GM12801 (cell line): ENCODE data around the gene DIAPH1.

Source experiments
- TF ChIP-seq, protein P1 (sequence below): IDR thresholded peaks from one replicate; pipeline ENCODE4 v1.5.1; 2011; ENCODE audit warnings: control low read depth; ENCODE audit not compliant: insufficient read length; ENCODE audit errors: extremely low read depth

Gene DIAPH1

DNA sequence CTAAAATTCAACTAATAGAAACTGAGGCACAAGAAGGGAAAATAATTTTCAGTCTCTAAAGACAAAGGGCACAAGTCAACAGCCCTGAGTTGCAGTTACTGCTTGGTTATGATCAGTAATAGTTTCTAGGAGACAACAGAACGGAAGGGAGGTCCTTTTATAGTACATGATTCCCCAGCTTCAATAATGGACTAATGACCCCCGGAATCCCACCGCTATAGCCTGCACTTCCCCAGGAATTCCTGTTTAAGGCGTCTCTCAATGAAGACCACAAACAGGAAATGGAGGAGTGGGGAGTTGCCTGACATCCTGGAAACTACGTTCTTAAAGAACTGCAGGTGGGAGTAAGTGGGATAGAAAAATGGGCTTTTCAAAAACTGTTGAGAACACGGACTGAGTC, 60.6 kb downstream of the DIAPH1 start:
- TF ChIP-seq, protein P1, sequence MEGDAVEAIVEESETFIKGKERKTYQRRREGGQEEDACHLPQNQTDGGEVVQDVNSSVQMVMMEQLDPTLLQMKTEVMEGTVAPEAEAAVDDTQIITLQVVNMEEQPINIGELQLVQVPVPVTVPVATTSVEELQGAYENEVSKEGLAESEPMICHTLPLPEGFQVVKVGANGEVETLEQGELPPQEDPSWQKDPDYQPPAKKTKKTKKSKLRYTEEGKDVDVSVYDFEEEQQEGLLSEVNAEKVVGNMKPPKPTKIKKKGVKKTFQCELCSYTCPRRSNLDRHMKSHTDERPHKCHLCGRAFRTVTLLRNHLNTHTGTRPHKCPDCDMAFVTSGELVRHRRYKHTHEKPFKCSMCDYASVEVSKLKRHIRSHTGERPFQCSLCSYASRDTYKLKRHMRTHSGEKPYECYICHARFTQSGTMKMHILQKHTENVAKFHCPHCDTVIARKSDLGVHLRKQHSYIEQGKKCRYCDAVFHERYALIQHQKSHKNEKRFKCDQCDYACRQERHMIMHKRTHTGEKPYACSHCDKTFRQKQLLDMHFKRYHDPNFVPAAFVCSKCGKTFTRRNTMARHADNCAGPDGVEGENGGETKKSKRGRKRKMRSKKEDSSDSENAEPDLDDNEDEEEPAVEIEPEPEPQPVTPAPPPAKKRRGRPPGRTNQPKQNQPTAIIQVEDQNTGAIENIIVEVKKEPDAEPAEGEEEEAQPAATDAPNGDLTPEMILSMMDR: no peak

DNA sequence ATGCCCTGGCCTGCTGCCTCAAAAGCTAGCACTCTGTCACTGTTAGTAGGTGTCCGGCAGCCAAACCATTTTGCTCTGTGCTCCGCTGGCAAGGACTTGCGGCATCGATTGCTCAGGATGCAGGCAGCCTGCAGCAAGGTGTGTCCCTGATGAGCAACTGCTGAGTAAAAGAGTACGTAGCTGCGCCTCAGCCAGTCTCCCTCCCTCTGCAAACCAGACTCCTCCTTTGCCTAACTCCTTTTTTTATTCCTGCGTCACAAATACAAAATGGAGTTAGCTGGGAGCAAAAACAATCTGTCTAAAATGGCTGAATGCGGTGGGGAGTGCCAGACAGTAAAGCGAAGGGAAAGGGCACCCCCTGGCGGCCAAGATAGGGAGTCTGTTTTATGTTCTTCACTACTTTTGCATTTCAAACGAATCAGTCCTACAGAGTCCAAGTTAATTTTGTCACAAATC, 61.1 kb downstream of the DIAPH1 start:
- TF ChIP-seq, protein P1: no peak

DNA sequence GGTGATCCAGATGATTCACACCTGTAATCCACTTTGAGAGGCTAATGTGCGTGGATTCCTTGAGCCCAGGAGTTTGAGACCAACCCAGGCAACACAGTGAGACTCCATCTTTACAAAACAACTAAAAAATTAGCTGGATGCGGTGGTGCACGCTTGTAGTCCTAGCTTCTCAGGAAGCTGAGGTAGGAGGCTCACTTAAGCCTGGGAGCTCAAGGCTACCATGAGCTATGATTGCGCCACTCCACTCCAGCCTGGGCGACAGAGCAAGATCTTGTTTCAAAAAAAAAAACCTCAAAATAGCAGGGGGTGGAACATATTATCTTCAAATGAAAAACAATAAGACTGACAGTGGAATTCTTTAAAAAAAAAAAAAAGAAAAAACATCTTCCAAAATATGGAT, 70.9 kb downstream of the DIAPH1 start:
- TF ChIP-seq, protein P1: no peak

DNA sequence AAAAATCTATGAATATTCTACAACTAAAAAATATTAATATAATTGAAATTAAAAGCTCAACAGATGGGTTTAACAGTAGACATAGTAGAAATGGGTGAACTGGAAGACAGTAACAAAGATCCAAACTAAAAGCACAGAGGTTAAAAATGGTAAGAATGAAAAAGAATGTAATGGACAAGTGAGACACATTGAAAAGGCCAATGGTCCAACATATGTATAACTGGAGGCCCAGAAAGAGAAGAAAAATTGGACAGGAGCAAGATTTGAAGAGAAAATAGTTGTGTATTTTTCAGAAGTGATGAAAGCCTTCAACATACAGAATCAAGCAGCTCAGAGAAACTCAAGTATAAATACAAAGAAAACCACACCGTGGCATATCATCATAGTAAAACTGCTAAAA, 71.3 kb downstream of the DIAPH1 start:
- TF ChIP-seq, protein P1: no peak

DNA sequence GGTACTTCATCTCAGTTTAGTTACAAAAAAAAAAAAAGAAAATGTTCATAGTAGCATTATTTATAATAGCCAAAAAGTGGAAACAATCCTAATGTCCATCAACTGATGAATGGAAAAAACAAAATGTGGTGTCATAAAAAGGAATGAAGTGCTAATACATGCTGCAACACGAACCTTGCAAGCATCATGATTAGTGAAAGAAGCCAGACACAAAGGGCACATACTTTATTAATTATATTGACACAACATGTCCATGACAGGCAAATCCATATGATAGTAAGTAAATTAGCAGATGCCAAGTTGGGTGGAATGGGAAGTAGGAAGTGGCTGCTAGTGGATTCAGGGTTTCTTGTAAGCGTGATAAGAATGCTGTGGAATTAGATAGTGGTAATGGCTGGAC, 75.7 kb downstream of the DIAPH1 start:
- TF ChIP-seq, protein P1: no peak

DNA sequence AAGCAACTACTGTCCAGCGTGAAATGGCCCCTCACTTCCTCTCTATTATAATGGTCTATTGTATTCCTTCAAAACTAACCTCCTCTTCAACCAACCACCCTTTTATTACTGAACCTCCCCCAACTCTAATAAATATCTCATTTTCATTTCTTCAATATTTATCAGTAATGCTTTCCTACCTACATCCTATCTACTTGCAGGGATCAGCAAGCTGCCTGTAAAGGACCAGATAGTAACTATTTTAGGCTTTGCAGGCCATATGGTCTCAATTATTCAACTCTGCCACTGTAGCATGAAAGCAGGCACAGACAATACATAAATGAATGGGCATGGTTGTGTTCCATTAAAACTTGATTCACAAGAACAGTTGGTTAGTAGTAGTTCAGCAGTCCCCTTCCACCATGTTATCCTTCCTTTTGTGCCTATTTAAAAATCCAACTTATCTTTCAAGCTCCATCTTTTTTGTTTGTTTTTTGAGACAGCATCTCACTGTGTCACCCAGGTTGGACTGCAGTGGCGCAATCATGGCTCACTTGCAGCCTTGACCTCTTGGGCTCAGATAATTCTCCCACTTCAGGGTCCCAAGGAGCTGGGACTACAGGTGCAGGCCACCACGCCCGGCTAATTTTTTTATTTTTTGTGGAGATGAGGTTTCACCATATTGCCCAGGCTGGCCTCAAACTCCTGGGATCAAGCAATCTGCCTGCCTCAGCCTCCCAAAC, 84.1 kb downstream of the DIAPH1 start:
- TF ChIP-seq, protein P1: no peak

DNA sequence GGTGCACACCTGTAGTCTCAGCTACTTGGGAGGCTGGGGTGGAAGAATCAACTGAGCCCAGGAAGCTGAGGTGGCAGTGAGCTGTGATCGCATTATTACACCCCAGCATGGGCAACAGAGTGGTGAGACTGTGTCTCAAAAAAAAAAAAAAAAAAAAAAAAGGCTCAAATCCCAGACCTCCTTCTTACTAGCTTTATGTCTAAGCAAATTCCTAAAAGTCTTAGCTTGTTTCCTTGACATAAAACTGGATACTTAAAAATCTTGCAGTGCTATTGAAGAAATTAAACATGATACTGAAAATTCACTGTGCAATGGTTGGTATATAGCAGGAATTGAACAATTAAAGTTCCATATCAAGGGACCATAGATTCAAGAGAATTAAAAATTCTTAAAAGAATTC, 84.9 kb downstream of the DIAPH1 start:
- TF ChIP-seq, protein P1: no peak
